Skeletal muscle cell (primary cell): ENCODE data around the gene OAT.
A peak's percentile ranks its signal among the peaks of the same experiment; 100 is the strongest.

Experiments used
- DNase-seq: peaks from one replicate; pipeline ENCODE4 v3.0.0-alpha.2; 2010; ENCODE audit warnings: low read depth
- H3K4me3 ChIP-seq: 2 replicates; pipeline ENCODE4 v1.5.1; 2011; ENCODE audit warnings: low read depth, mild to moderate bottlenecking, control low read depth, low read length, moderate library complexity

Gene OAT

DNA sequence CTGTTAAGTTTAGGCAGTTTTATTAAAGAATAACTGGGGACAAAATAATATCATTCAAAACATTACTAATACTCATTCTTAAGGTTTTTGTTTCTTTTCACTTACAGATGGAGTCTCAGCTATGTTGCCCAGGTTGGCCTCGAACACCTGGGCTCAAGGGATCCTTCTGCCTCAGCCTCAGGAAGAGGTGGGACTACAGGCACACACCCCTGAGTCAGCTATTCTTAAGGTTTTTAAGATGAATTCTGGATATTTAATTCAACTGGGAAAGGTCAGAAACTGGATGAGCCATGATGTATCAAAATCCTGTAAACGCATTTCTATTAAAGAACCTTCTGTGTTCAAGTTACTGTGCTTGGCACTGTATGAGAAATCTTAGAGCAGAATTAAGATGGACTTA, 3.5 kb downstream of the OAT start:
- no peak overlapping the region for H3K4me3 ChIP-seq
- DNase-seq = no peak

DNA sequence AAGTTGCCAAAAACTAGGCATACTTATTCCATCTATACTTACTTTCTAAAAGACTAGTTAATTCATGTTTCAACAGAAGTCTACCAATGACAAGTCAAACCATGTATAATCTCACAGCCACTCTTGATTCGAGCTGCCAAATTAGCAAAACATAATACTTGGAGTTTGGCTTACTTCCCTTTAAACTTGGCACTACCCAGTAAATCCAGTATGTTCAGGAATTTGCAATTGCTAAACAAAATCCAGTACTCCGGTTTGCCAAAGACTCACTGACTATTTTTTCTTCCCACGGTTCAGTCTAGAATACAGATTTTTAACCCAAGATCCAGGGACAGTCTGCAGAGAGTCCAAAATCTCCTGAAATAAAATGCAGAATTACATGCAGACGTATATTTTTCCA, 4.6 kb downstream of the OAT start:
- no peak overlapping the region for H3K4me3 ChIP-seq
- no peak for DNase-seq

DNA sequence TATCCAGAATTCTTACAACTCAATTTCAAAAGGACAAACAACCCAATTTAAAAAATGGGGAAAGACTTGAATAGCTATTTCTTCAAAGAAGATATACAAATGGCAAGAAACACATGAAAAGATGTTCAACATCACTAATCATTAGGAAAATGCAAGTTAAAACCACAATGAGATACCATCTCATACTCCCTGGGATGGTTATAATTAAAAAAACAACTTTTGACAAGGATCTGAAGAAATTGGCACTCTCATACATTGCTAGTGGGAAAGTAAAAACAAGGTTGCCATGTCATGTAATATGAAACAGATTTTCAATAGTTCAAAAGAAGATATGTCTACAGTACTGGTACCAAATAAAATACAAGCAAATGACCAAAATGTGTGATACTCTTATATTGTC, 9.0 kb downstream of the OAT start:
- no peak for DNase-seq
- H3K4me3 ChIP-seq = no peak overlapping the region

DNA sequence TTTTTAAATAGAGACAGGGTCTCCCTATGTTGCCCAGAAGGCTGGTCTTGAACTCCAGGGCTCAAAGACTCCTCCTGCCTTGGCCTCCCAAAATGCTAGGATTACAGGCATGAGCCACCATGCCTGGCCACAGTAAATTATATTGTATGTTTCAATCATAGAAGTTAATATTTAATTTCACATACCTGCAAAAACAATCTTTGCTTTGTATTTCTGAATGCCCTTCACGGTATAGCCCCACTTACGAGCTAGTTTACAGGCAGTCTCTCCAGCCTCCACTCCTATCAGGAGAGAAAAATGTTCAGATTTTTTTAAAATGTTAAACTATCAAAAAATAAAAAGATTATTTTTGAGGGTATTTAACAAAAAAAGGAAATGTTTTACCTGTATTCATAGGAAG, 10.4 kb downstream of the OAT start:
- H3K4me3 ChIP-seq = no peak overlapping the region
- no peak for DNase-seq

DNA sequence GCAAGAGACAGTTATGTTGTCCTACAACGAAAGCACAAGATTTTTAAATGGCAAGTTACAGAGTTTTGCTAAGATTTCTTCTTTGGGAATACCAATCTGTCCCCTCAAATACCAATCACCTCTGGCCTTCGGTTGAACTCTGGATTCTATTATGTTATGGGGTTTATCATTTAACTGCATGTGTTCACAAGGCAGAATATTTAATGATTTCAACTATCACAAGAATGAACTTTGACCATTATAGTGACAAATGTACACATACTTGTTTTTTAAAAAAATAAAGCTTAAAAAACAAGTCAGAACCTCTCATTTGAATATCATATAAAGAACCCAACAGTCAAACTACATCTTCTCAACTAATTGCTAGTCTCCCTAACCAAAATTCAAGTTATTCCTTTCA, 11.3 kb downstream of the OAT start:
- DNase-seq = no peak
- no peak overlapping the region for H3K4me3 ChIP-seq

DNA sequence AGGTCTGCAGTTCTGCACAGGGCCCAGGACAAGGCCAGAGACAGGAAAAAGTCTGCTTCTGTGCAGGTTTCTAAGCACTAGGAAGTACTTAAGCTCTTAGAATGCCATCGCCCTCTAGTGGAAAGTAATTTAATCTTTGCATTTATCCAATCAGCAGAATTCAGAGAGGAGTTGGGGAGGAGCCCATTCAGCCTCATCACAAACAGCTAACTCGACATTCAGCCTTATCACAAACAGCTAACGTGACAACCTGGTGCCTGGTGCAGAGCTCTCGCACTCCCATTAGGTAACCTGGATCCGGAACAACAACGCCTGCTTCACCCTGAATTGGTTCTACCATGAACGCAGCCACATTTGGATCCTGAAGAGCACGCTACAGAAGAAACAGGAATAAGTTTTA, 15.2 kb downstream of the OAT start:
- DNase-seq = peak; percentile 45

DNA sequence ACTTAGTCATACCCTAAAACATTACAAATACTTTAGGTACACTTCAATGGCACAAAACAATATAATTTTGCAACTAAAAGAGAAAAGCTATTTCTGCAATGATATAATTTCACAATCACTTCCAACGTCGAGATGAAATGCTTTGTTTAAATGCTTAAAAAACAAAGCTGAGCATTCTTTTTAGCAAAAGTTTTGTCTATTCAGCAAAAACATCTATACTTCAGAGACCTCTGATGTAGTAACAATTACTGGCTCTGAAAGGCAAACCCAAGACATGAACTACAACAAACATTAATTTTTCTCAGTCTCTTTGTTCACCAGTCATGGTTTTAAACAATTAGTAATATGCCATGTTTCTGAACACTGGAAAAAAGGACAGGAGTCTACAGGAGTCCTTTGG, 16.4 kb downstream of the OAT start:
- no peak for DNase-seq
- H3K4me3 ChIP-seq = no peak overlapping the region

More for the DNA sequence above, 15.2 kb downstream of the OAT start:
- H3K4me3 ChIP-seq = no peak overlapping the region

DNA sequence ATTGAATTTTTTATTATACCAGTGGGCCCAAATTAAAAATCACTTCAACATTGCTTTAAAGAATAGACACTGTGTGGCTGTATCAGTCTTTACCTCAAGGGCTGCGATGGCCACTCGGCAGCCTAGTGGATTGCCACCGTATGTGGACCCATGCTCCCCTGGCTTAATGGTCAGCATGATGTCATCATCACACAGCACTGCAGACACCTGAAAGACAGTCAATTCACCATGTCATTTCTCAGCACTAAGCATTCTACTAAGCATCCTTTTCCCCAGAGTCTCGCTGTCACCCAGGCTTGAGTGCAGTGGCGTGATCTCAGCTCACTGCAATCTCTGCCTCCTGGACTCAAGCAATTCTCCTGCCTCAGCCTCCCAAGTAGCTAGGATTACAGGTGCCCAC, 17.1 kb downstream of the OAT start:
- no peak overlapping the region for H3K4me3 ChIP-seq
- no peak for DNase-seq

DNA sequence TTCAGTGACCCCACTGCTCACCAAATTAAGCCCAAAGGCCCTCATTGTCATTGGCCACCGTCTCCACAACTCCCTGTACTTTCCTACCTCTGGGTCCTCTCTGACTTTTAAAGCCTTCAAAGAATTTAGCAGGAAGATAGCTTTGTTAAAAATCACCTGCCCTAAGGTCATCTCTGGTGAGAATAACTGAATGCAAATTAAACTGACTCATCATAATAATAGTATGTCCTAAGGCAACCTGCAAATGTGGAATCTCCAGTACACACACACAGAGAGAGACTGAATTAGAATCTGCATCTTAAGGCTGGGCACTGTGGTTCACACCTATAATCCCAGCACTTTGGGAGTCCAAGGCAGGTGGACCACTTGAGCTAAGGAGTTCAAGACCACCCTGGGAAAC, 24.1 kb downstream of the OAT start:
- DNase-seq = no peak
- H3K4me3 ChIP-seq = no peak overlapping the region

DNA sequence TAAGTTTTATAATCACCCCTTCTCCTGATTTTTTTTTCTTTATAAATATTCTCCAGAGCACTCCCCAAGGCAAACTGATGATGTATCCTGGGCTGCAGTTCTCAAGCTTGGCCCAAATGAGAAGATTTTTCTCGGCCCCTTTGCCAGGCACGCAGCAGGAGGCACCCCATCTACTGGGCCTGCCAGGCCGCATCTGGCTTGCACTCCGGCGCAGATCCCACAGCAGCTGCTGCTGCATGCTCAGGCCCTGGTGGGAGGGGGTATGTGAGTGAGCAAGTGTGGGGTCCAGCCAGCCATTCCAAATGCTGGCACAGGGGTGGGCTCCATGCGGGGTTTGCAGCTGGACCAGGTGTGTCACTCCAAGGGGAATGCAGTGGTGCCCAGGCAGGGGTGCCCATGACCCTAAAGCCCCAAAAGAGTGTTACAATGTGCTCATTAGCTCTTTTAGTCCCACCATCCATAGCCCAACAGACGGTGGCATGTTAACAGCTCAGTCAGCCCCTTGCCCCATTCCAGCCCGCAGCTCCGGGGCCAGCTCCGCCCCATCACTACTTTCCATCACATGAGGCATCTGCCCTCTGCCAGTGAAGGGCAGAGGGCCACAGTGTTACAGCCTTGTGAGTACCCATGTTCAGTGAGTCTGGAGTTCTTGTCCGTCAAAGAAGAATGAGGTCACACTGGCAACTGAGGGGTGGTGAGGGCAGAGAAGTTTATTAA, 25.9 kb downstream of the OAT start:
- H3K4me3 ChIP-seq = no peak overlapping the region
- no peak for DNase-seq

DNA sequence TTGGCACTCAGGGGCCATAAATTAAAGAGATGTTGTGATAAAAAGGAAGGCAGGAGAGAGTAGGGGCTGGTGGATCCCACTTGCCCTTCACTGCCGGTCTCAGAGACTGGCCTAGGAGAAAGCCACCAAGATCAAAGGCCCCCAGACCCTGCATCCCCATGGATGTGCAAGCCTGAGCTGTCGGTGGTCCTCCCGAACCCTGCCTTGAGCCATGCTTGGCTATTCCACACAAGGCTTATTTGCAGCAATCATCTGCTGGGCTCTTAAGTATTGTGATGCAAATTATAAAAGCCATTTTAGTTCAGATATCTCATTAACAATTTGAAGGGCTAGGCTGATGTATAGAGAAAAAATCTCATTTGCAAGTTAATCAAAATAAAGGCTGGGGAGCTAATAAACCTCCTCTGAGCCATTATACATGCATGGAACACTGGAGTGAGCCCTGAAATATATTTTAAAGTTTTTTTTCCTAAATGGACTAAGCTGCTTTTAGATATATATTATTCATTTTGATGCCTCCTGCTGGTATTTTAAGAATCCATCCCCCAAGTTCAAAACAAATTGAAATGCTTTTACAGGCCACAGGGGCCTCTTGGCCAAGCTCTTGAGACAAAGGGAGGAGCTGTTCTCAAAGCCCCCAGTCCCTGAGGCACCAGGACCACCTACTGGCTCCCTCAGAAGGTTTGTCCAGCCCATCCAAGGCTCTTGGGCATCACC, 28.1 kb downstream of the OAT start:
- H3K4me3 ChIP-seq = no peak overlapping the region
- DNase-seq = no peak

DNA sequence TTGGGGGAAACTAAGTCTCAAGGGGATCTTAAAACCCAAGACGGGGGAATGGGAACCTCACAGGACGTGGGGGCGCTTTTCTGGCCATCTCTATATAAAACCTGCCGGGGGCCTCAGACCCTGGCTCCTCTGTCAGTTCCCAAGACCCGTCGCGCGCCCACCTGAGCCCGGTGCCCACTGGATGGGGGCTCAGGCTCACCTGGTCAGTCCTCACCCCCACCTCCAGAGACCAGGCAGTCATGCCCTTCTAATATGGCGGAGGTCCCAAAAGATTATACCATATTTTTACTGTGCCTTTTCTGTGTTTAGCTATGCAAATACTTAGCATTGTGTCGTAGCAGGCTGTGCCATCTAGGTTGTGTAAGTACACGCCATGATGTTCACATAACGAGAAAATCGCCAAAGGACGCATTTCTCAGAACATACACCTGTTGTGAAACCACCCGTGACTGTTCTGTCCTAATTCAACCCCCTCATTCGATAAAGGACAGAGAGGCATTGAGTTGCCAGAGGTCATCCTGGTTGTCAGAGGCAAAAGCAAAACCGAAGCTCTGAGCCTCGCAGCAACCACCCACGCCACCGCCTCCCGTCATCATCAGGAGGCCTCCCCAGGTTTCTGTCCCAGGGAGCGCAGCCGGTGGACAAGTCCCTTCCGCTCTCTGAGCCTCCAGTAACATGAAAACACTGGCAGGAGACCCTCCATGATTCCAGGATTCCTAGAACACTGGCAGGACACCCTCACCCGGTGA, 28.9 kb downstream of the OAT start:
- DNase-seq = no peak
- peak overlapping the region; percentile 35 for H3K4me3 ChIP-seq

DNA sequence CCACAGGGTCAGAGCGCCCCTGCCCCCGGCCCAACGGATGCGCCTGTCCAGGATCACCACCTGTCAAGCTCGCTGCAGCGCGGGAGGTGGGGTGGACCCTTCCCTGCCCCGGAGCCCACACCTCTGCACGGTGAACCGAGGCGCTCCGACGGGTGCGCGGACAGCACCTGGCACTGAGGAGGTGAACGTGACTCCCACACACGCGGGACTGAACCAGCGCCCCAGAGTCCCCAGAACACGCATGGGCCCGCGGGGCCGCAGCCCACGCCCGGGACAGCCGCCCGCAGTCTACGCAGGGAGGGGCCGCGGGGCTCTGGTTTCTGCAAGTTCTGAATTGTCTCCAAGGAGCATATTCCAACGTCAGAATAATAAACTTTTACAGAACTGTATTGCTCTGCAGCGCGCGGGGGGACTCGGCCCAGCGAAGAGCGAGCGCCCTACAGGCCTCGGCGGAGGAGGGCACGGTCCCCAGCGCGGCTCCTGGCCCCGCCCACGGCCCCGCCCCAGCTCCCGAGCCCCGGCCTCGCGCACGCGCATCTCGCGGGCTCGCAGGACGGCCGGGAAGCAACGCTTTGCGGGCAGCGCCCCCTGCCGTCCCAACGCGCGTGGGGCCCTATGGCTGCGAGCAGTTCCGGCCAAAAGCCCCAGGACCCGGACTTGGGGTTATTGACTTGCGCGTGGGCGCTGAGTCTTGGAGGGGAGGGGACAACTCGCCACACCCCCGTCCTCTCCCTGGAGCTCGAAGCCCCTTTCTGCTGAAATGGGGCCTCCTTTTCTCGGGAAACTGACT, 29.7 kb downstream of the OAT start:
- peak; percentile 24 for DNase-seq

DNA sequence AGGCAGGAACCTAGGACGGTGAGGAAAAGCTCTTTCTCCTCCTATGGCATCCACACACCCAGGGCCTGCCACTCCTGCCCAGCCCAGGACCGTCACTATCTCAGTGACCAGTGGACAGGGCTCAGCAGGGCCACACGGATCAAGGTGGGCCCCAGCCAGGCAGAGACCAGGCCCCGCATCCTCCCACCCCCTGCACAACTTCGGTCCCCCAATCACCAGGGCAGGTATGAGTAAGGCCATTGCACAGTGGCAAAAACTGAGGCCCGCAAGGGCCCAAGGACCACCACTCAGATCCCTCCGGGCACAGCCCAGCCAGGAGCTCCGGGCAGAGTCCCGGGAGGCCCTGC, 30.3 kb downstream of the OAT start:
- peak overlapping the region; percentile 54 for H3K4me3 ChIP-seq
- DNase-seq = no peak

More for the DNA sequence above, 29.7 kb downstream of the OAT start:
- H3K4me3 ChIP-seq = peak overlapping the region; percentile 54

DNA sequence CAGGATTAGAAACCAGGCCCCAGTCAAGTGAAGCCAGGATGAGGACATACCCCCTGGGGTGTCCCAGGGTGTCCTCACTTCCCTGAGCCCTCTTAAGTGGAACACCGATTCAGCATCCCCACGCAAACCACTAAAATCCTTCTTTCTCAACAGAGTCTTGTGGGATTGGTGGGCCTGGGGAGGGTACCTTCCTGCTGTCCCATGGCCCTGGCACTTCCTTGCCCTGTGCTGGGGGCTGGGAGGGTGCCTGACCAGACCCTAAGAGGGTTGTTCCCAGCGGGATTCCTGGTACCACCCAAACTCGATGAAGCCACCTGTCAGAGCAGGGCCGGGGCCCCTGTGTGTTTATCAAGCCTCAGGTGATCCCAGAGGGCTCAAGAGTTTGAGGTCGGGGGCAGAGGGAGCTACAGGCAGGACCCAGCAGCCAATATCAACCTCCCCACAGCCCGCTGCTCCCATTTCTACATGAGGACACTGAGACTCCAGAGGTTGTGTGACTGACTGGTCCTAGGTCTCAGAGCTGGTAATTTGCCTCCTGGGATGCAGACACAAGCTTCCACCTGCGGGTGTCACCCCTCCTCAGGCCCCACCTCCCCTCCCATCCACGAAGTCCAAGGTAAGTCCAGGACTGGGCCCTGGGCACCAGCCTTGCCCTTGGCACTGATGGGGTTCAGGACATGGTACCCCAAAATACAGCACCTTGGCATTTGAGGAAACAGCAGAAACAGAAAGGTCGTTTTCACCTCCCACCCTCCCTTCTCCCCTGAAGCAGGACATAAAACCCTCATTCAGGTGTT, 31.4 kb downstream of the OAT start:
- no peak overlapping the region for H3K4me3 ChIP-seq
- DNase-seq = no peak

DNA sequence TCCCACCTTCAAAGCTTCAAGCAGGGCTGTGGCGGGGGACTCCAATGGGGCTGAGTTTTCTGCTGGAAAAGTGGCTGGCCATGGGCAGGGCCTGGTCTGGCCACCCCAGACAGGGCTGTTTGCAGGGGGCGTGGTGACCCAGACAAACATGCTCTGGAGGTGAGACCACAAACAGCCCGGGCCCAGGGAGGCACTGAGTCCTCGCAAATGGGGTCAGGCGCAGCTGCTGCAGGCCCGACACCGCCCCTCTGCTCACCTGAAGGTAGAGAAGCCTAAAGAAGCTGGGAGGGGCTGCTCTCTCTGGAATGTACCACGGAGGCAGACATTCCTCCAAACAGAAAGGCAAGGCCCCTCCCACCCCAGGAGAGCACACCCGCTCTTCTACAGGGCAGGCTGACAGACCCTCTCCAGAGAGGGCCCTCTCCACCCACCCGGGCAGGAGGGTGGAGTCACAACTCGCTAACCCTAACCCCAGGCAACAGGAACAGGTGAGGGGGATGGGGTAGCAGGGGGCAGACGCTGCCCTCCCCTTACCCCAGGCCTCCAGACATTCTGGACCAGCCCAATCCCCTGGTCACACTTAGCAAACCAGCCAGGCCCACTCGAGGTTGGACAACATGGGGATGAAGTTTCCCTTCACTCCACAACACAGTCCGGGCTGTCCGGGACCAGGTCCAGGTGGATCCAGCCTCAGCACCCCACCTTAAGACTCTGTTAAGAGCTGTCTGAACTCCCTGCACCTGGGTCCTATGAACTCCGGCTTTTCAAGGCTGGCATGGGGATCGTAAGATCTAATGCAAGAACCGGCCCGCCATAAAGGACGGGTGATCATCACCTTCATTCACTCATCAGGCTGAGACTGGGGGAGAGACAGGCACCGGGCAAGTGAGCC, 32.3 kb downstream of the OAT start:
- no peak for DNase-seq

DNA sequence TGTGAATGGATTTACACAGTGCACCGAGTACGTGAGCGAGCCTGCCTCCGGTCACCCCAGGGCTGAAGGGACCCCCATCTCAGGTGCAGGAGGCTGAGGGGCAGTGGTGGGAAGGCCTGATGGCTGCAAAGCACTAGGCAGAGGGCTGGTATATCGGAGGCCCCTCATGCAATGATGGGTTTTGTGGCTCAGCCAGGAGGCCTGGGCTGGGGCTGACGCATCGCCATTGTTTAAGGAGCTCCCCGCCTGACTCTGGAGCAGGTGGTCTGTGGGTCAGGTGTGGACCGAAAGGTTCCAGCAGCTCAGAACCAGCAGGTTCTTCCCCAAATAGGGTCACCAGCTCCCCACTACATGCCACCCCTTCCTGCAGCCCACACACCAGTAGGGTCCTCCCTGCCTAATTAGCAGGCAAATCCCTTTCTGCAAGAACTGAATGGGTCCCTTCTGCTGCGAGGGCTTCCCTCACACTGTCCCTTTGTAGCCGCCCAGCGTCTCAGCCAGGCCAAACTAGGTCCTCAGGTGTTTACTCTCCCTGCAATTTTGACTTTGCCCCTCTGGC, 33.0 kb downstream of the OAT start:
- no peak overlapping the region for H3K4me3 ChIP-seq
- no peak for DNase-seq

More for the DNA sequence above, 32.3 kb downstream of the OAT start:
- H3K4me3 ChIP-seq = no peak overlapping the region
